DOHH2 (cell line): Measurements from ENCODE around the gene MGAT5.

Experiments used
- H3F3A ChIP-seq: fragments of 200-600 bp; sonication (generic), shearing (Covaris generic); 2 replicates; pipeline ENCODE4 v1.6.0; 2016; ENCODE audit warnings: antibody characterized with exemption, mild to moderate bottlenecking; ENCODE audit not compliant: control insufficient read depth, insufficient read depth
- H3K27ac ChIP-seq: fragments of 200-600 bp; sonication (generic); 2 replicates; pipeline ENCODE4 v1.5.1; 2014; ENCODE audit warnings: low read depth, mild to moderate bottlenecking, low read length, moderate library complexity
- H3K27me3 ChIP-seq: fragments of 200-600 bp; sonication (generic); 2 replicates; pipeline ENCODE4 v1.6.1; 2014; ENCODE audit warnings: mild to moderate bottlenecking, low read length, mixed read lengths; ENCODE audit not compliant: control insufficient read depth
- H3K36me3 ChIP-seq: fragments of 200-600 bp; sonication (generic); 2 replicates; pipeline ENCODE4 v1.6.1; 2014; ENCODE audit warnings: mild to moderate bottlenecking, low read length, moderate library complexity, mixed read lengths; ENCODE audit not compliant: control insufficient read depth
- H3K4me1 ChIP-seq: fragments of 200-600 bp; sonication (generic); 2 replicates; pipeline ENCODE4 v1.6.1; 2014; ENCODE audit warnings: mild to moderate bottlenecking, low read length, mixed read lengths; ENCODE audit not compliant: control insufficient read depth
- H3K4me2 ChIP-seq: fragments of 200-600 bp; sonication (generic); 2 replicates; pipeline ENCODE4 v1.6.0; 2014; ENCODE audit warnings: mild to moderate bottlenecking, low read length, moderate library complexity
- H3K4me3 ChIP-seq: fragments of 200-600 bp; sonication (generic); 2 replicates; pipeline ENCODE4 v1.5.1; 2014; ENCODE audit warnings: mild to moderate bottlenecking, low read length, mixed read lengths
- H3K79me2 ChIP-seq: fragments of 200-600 bp; sonication (generic); 2 replicates; pipeline ENCODE4 v1.6.1; 2014; ENCODE audit warnings: mild to moderate bottlenecking, low read length, mixed read lengths; ENCODE audit not compliant: control insufficient read depth
- H3K9me2 ChIP-seq: fragments of 200-600 bp; sonication (generic); replicated peaks from 2 replicates; pipeline ENCODE4 v1.6.1; 2014; ENCODE audit warnings: mild to moderate bottlenecking, low read length, mixed read lengths; ENCODE audit not compliant: control insufficient read depth
- H3K9me3 ChIP-seq: fragments of 200-600 bp; sonication (generic); 2 replicates; pipeline ENCODE4 v1.6.1; 2014; ENCODE audit warnings: antibody characterized with exemption, low read length, mixed read lengths; ENCODE audit not compliant: control insufficient read depth, insufficient read depth
- H4K20me1 ChIP-seq: fragments of 200-600 bp; sonication (generic); 2 replicates; pipeline ENCODE4 v1.6.0; 2014; ENCODE audit warnings: low read depth, mild to moderate bottlenecking, antibody characterized with exemption, low read length, moderate library complexity; ENCODE audit not compliant: control insufficient read depth, insufficient read depth
- CTCF ChIP-seq: fragments of 200-600 bp; sonication (generic); IDR thresholded peaks from one replicate; pipeline ENCODE4 v1.5.1; 2014; ENCODE audit warnings: antibody characterized with exemption, mild to moderate bottlenecking, low read depth, low read length; ENCODE audit not compliant: poor library complexity, severe bottlenecking
- EZH2phosphoT487 ChIP-seq: fragments of 200-600 bp; sonication (generic); IDR thresholded peaks from 2 replicates; pipeline ENCODE4 v1.6.1; 2017; ENCODE audit warnings: borderline replicate concordance, mild to moderate bottlenecking, antibody characterized with exemption, low read length, moderate library complexity, mixed read lengths

MGAT5 gene

GRCh38 chr2:134252092-134252750, 1.7 kb upstream of the MGAT5 start:
- Histone ChIP-seq H3K4me1 (peaks cover 98% of the 10 kb centered on the region), H3K27me3 (no peaks in the 10 kb centered on the region), H3K27ac (peak overlapping the region; percentile 87), H3K4me3 (peak overlapping the region; percentile 69), H3K79me2 (peaks cover 98% of the 10 kb centered on the region), H3K9me3 (no peaks in the 10 kb centered on the region; the same call in 1 of the 2 replicates), H4K20me1 (peaks cover 4% of the 10 kb centered on the region; the same call in 1 of the 2 replicates), H3K9me2 (no peaks in the 10 kb centered on the region), H3F3A (peaks cover 23% of the 10 kb centered on the region), H3K36me3 (peaks cover 28% of the 10 kb centered on the region), H3K4me2 (peak overlapping the region; percentile 70)
- TF ChIP-seq EZH2phosphoT487 (no peak), CTCF (no peak)

GRCh38 chr2:134253117-134253704, 661 bp upstream of the MGAT5 start:
- Histone ChIP-seq H3K27ac (peak overlapping the region; percentile 87), H3K4me3 (peak overlapping the region; percentile 69), H3K79me2 (peaks cover 98% of the 10 kb centered on the region), H3K9me2 (no peaks in the 10 kb centered on the region), H3F3A (peaks cover 20% of the 10 kb centered on the region), H4K20me1 (peaks cover 4% of the 10 kb centered on the region; the same call in 1 of the 2 replicates), H3K4me1 (peaks cover 98% of the 10 kb centered on the region), H3K27me3 (no peaks in the 10 kb centered on the region), H3K9me3 (no peaks in the 10 kb centered on the region; the same call in 1 of the 2 replicates), H3K36me3 (peaks cover 32% of the 10 kb centered on the region), H3K4me2 (peak overlapping the region; percentile 70)
- TF ChIP-seq EZH2phosphoT487 (no peak), CTCF (no peak)

- H3K4me3 ChIP-seq, result peak overlapping the region; percentile 69
- peak overlapping the region; percentile 87 for H3K27ac ChIP-seq
- H3K4me1 ChIP-seq, result peaks cover 98% of the 10 kb centered on the region
- H3F3A ChIP-seq, result peaks cover 23% of the 10 kb centered on the region
- no peaks in the 10 kb centered on the region for H3K27me3 ChIP-seq
- TF ChIP-seq CTCF (no peak), EZH2phosphoT487 (no peak)
- no peaks in the 10 kb centered on the region for H4K20me1 ChIP-seq
- peak overlapping the region; percentile 70 for H3K4me2 ChIP-seq
- H3K36me3 ChIP-seq, result peaks cover 43% of the 10 kb centered on the region
- no peaks in the 10 kb centered on the region for H3K9me2 ChIP-seq
- H3K9me3 ChIP-seq, result no peaks in the 10 kb centered on the region; the same call in 1 of the 2 replicates
- peaks cover 98% of the 10 kb centered on the region for H3K79me2 ChIP-seq
These were observed 952 bp downstream of the MGAT5 start for GRCh38 chr2:134254824-134255223.
